Measurements from ENCODE around the gene RNF207.

Gene RNF207

GRCh38 chr1:6168947-6169586 is 36.9 kb upstream of the RNF207 start:
- ATAC-seq = no peak
- Mint-ChIP-seq H3K4me1 (no peaks in the 10 kb centered on the region), H3K4me3 (no peak overlapping the region), H3K27me3 (peaks cover 7% of the 10 kb centered on the region), H3K9me3 (no peaks in the 10 kb centered on the region), H3K27ac (no peak overlapping the region), H3K36me3 (ENCODE audit: low read depth) (no peaks in the 10 kb centered on the region)
- no peak for DNase-seq

- ATAC-seq (no peak), DNase-seq (no peak)
- peaks cover 5% of the 10 kb centered on the region for H3K27me3 Mint-ChIP-seq
- no peak overlapping the region for H3K4me3 Mint-ChIP-seq
- no peaks in the 10 kb centered on the region for H3K4me1 Mint-ChIP-seq
- H3K36me3 Mint-ChIP-seq (ENCODE audit: low read depth) = no peaks in the 10 kb centered on the region
- H3K27ac Mint-ChIP-seq = no peak overlapping the region
- H3K9me3 Mint-ChIP-seq = no peaks in the 10 kb centered on the region
Measured at GRCh38 chr1:6170116-6170741, 35.7 kb upstream of the RNF207 start.

GRCh38 chr1:6170742-6171201 is 35.1 kb upstream of the RNF207 start:
- Mint-ChIP-seq H3K9me3 (no peaks in the 10 kb centered on the region), H3K4me3 (no peak overlapping the region), H3K4me1 (no peaks in the 10 kb centered on the region), H3K36me3 (ENCODE audit: low read depth) (no peaks in the 10 kb centered on the region), H3K27me3 (peaks cover 5% of the 10 kb centered on the region), H3K27ac (no peak overlapping the region)
- ATAC-seq = no peak
- DNase-seq = no peak

GRCh38 chr1:6171548-6172124 is 34.3 kb upstream of the RNF207 start:
- H3K27me3 Mint-ChIP-seq = peaks cover 5% of the 10 kb centered on the region
- no peak overlapping the region for H3K27ac Mint-ChIP-seq
- H3K4me3 Mint-ChIP-seq = no peak overlapping the region
- ATAC-seq (peak; percentile 38), DNase-seq (no peak)
- H3K36me3 Mint-ChIP-seq (ENCODE audit: low read depth) = no peaks in the 10 kb centered on the region
- H3K9me3 Mint-ChIP-seq = no peaks in the 10 kb centered on the region
- H3K4me1 Mint-ChIP-seq = no peaks in the 10 kb centered on the region

- Mint-ChIP-seq H3K36me3 (ENCODE audit: low read depth) (no peaks in the 10 kb centered on the region), H3K27ac (no peak overlapping the region), H3K9me3 (no peaks in the 10 kb centered on the region), H3K27me3 (peaks cover 14% of the 10 kb centered on the region), H3K4me3 (no peak overlapping the region), H3K4me1 (no peaks in the 10 kb centered on the region)
- DNase-seq (no peak), ATAC-seq (no peak)
Measured at GRCh38 chr1:6172549-6172948, 33.4 kb upstream of the RNF207 start.

- H3K27me3 Mint-ChIP-seq = peaks cover 23% of the 10 kb centered on the region
- DNase-seq = no peak
Measured at GRCh38 chr1:6174621-6175410, 31.1 kb upstream of the RNF207 start.

GRCh38 chr1:6175411-6175828 is 30.5 kb upstream of the RNF207 start:
- DNase-seq (no peak), ATAC-seq (no peak)
- H3K27me3 Mint-ChIP-seq = peaks cover 23% of the 10 kb centered on the region
- H3K9me3 Mint-ChIP-seq = no peaks in the 10 kb centered on the region
- no peak overlapping the region for H3K4me3 Mint-ChIP-seq
- peaks cover 4% of the 10 kb centered on the region for H3K4me1 Mint-ChIP-seq
- no peak overlapping the region for H3K27ac Mint-ChIP-seq
- H3K36me3 Mint-ChIP-seq (ENCODE audit: low read depth) = no peaks in the 10 kb centered on the region

More at GRCh38 chr1:6174621-6175410, 31.1 kb upstream of the RNF207 start:
- H3K4me3 Mint-ChIP-seq = no peak overlapping the region
- H3K4me1 Mint-ChIP-seq = peaks cover 4% of the 10 kb centered on the region
- no peaks in the 10 kb centered on the region for H3K9me3 Mint-ChIP-seq
- no peak for ATAC-seq
- no peak overlapping the region for H3K27ac Mint-ChIP-seq
- no peaks in the 10 kb centered on the region for H3K36me3 Mint-ChIP-seq (ENCODE audit: low read depth)

- Mint-ChIP-seq H3K27me3 (peaks cover 36% of the 10 kb centered on the region), H3K27ac (no peak overlapping the region), H3K4me3 (no peak overlapping the region), H3K36me3 (ENCODE audit: low read depth) (no peaks in the 10 kb centered on the region), H3K9me3 (no peaks in the 10 kb centered on the region), H3K4me1 (peaks cover 14% of the 10 kb centered on the region)
- DNase-seq (no peak), ATAC-seq (no peak)
Measured at GRCh38 chr1:6176779-6177178, 29.1 kb upstream of the RNF207 start.

- Mint-ChIP-seq H3K36me3 (ENCODE audit: low read depth) (no peaks in the 10 kb centered on the region), H3K27ac (no peak overlapping the region), H3K4me3 (no peak overlapping the region), H3K9me3 (no peaks in the 10 kb centered on the region), H3K27me3 (peaks cover 38% of the 10 kb centered on the region), H3K4me1 (peaks cover 16% of the 10 kb centered on the region)
- no peak for ATAC-seq
- DNase-seq = no peak
Measured at GRCh38 chr1:6177681-6178380, 28.1 kb upstream of the RNF207 start.

- DNase-seq (no peak), ATAC-seq (no peak)
- peaks cover 38% of the 10 kb centered on the region for H3K27me3 Mint-ChIP-seq
- peak overlapping the region; percentile 34 for H3K4me3 Mint-ChIP-seq
- no peak overlapping the region for H3K27ac Mint-ChIP-seq
- peaks cover 2% of the 10 kb centered on the region for H3K36me3 Mint-ChIP-seq (ENCODE audit: low read depth)
- peaks cover 25% of the 10 kb centered on the region for H3K4me1 Mint-ChIP-seq
- H3K9me3 Mint-ChIP-seq = no peaks in the 10 kb centered on the region
Measured at GRCh38 chr1:6178751-6179563, 27.0 kb upstream of the RNF207 start.

GRCh38 chr1:6179564-6180175 is 26.2 kb upstream of the RNF207 start:
- DNase-seq (no peak), ATAC-seq (no peak)
- Mint-ChIP-seq H3K9me3 (no peaks in the 10 kb centered on the region), H3K27me3 (peaks cover 38% of the 10 kb centered on the region), H3K27ac (no peak overlapping the region), H3K4me1 (peaks cover 31% of the 10 kb centered on the region), H3K4me3 (no peak overlapping the region), H3K36me3 (ENCODE audit: low read depth) (peaks cover 8% of the 10 kb centered on the region)

- Mint-ChIP-seq H3K4me1 (peaks cover 37% of the 10 kb centered on the region), H3K9me3 (no peaks in the 10 kb centered on the region), H3K27me3 (peaks cover 38% of the 10 kb centered on the region), H3K27ac (no peak within 1 kb of the TSS), H3K4me3 (peak within 1 kb of the TSS; percentile 38), H3K36me3 (ENCODE audit: low read depth) (peaks cover 14% of the 10 kb centered on the region)
- peak; percentile 16 for DNase-seq
- ATAC-seq = no peak
Measured at GRCh38 chr1:6180268-6180706, 25.6 kb upstream of the RNF207 start, which contains the start of gene CHD5. Gene CHD5, minus strand, starts transcription at chr1:6180321. Its CDS starts 298 bp downstream, at chr1:6180023.

- Mint-ChIP-seq H3K27ac (no peak overlapping the region), H3K36me3 (ENCODE audit: low read depth) (peaks cover 18% of the 10 kb centered on the region), H3K4me1 (peaks cover 42% of the 10 kb centered on the region), H3K27me3 (peaks cover 38% of the 10 kb centered on the region), H3K4me3 (peak overlapping the region; percentile 38), H3K9me3 (no peaks in the 10 kb centered on the region)
- DNase-seq = no peak
- ATAC-seq = no peak
Measured at GRCh38 chr1:6180707-6181311, 25.1 kb upstream of the RNF207 start.
